GM18519 (cell line): Measurements from ENCODE around the gene ZNF14.
"Not testable (repeated sequence)": the region's sequence is repeated elsewhere in the genome, so short reads cannot be mapped to it uniquely, and the experiment has no call there.

ENCODE experiments used
- ATAC-seq: cut with Tn5 transposase; IDR thresholded peaks from one replicate; pipeline ENCODE4 v1.9.1; 2021; ENCODE audit warnings: mild to moderate bottlenecking, moderate library complexity; ENCODE audit not compliant: unreplicated experiment, low FRiP score

The ZNF14 gene

GRCh38 chr19:19747357-19748220 is 14.7 kb upstream of the ZNF14 start:
- ATAC-seq = no peak

- no peak for ATAC-seq
Measured at GRCh38 chr19:19746286-19747213, 13.6 kb upstream of the ZNF14 start.

GRCh38 chr19:19745496-19746285 is 12.8 kb upstream of the ZNF14 start:
- ATAC-seq = no peak

GRCh38 chr19:19744641-19745040 is 11.7 kb upstream of the ZNF14 start:
- ATAC-seq = no peak

- ATAC-seq = not testable (repeated sequence)
Measured at GRCh38 chr19:19743921-19744320, 11.0 kb upstream of the ZNF14 start.

GRCh38 chr19:19743176-19743575 is 10.3 kb upstream of the ZNF14 start:
- ATAC-seq = no peak

GRCh38 chr19:19742773-19743172 is 9.9 kb upstream of the ZNF14 start:
- ATAC-seq = no peak

- no peak for ATAC-seq
Measured at GRCh38 chr19:19741184-19741583, 8.3 kb upstream of the ZNF14 start.

GRCh38 chr19:19740755-19741154 is 7.8 kb upstream of the ZNF14 start:
- no peak for ATAC-seq

- no peak for ATAC-seq
Measured at GRCh38 chr19:19738564-19738963, 5.7 kb upstream of the ZNF14 start.

GRCh38 chr19:19737559-19738332 is 4.8 kb upstream of the ZNF14 start:
- no peak for ATAC-seq

- ATAC-seq = no peak
Measured at GRCh38 chr19:19721896-19722295, 11.0 kb downstream of the ZNF14 start.

- no peak for ATAC-seq
Measured at GRCh38 chr19:19719798-19720197, 13.1 kb downstream of the ZNF14 start.

GRCh38 chr19:19711934-19712828 is 20.7 kb downstream of the ZNF14 start:
- no peak for ATAC-seq

GRCh38 chr19:19711306-19711933 is 21.5 kb downstream of the ZNF14 start:
- no peak for ATAC-seq

- ATAC-seq = no peak
Measured at GRCh38 chr19:19710506-19710905, 22.4 kb downstream of the ZNF14 start.

GRCh38 chr19:19704836-19705235 is 28.1 kb downstream of the ZNF14 start:
- no peak for ATAC-seq

GRCh38 chr19:19700493-19700892 is 32.4 kb downstream of the ZNF14 start:
- not testable (repeated sequence) for ATAC-seq
